ENCODE measurements around the gene PCSK9. TPM values are rescaled to one million over a fixed set of nuclear protein-coding genes. Genes with fewer than 3 reads are reported as not detected.

PCSK9 gene
- total RNA-seq (2014; rRNA removed; shearing (Covaris generic)) = under 0.01 TPM in 1 of 2 replicates, not detected in the other

- DNase-seq (ENCODE audit: low read depth) = no peak
Observed at GRCh38 chr1:55039342-55040082, at the start of gene PCSK9. Gene PCSK9, plus strand, starts transcription at chr1:55039548. Its CDS starts 290 bp downstream, at chr1:55039838.

GRCh38 chr1:54989968-54990810 is 49.2 kb upstream of the PCSK9 start:
- DNase-seq (ENCODE audit: low read depth) = peak; percentile 16

GRCh38 chr1:54990916-54991315 is 48.4 kb upstream of the PCSK9 start:
- no peak for DNase-seq (ENCODE audit: low read depth)

- DNase-seq (ENCODE audit: low read depth) = no peak
Observed at GRCh38 chr1:54991939-54992338, 47.4 kb upstream of the PCSK9 start.

GRCh38 chr1:54993140-54993539 is 46.2 kb upstream of the PCSK9 start:
- no peak for DNase-seq (ENCODE audit: low read depth)

GRCh38 chr1:54994355-54994990 is 44.9 kb upstream of the PCSK9 start:
- no peak for DNase-seq (ENCODE audit: low read depth)

GRCh38 chr1:54995013-54995760 is 44.2 kb upstream of the PCSK9 start:
- no peak for DNase-seq (ENCODE audit: low read depth)

GRCh38 chr1:54995835-54996234 is 43.5 kb upstream of the PCSK9 start:
- DNase-seq (ENCODE audit: low read depth) = no peak

GRCh38 chr1:54996359-54996868 is 42.9 kb upstream of the PCSK9 start:
- peak; percentile 62 for DNase-seq (ENCODE audit: low read depth)

- DNase-seq (ENCODE audit: low read depth) = no peak
Observed at GRCh38 chr1:54996869-54997710, 42.3 kb upstream of the PCSK9 start.

- no peak for DNase-seq (ENCODE audit: low read depth)
Observed at GRCh38 chr1:54997711-54997986, 41.7 kb upstream of the PCSK9 start.

- no peak for DNase-seq (ENCODE audit: low read depth)
Observed at GRCh38 chr1:54998100-54998499, 41.2 kb upstream of the PCSK9 start.

GRCh38 chr1:54998677-54999076 is 40.7 kb upstream of the PCSK9 start, which contains the start of gene BSND:
Gene BSND, plus strand, starts transcription at chr1:54998933. Its CDS starts 254 bp downstream, at chr1:54999187.
- DNase-seq (ENCODE audit: low read depth) = no peak

GRCh38 chr1:55000110-55001085 is 39.0 kb upstream of the PCSK9 start:
- DNase-seq (ENCODE audit: low read depth) = no peak

GRCh38 chr1:55001311-55001710 is 38.0 kb upstream of the PCSK9 start:
- no peak for DNase-seq (ENCODE audit: low read depth)

GRCh38 chr1:55002686-55003085 is 36.7 kb upstream of the PCSK9 start:
- no peak for DNase-seq (ENCODE audit: low read depth)

- DNase-seq (ENCODE audit: low read depth) = no peak
Observed at GRCh38 chr1:55005351-55006140, 33.8 kb upstream of the PCSK9 start.

- no peak for DNase-seq (ENCODE audit: low read depth)
Observed at GRCh38 chr1:55006931-55007330, 32.4 kb upstream of the PCSK9 start.

GRCh38 chr1:55007625-55008024 is 31.7 kb upstream of the PCSK9 start:
- DNase-seq (ENCODE audit: low read depth) = peak; percentile 37

Measured in RPMI7951 (cell line).